Measurements from ENCODE around the gene EP400. TPM values are rescaled to one million over a fixed set of nuclear protein-coding genes. Genes with fewer than 3 reads are reported as not detected.
"Not testable (repeated sequence)": the region's sequence is repeated elsewhere in the genome, so short reads cannot be mapped to it uniquely, and the experiment has no call there.

EP400 gene
- total RNA-seq, 1 donor from 2014 or later = 85.8 TPM

DNA sequence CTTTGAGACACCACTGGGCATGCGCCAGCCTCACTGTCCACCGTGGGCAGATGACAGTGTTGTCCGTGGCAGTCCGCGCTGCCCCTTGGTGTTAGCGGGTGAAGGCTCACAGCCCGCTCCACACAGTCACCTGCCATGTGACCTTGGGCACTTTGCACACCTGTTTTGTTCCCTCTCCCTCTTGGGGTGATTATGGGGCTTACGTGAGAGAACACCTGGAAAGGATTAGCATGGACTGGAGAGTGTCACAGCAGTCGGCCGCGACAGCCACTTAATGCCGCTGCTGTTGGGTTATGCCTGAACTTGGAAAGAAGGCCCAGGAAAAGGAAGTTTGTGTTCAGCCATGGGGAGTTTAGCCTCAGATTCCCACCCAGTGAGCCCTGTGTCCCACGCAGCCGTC is 100.1 kb downstream of the EP400 start:
- Mint-ChIP-seq H3K9me3 (ENCODE audit: unreplicated experiment) (no peaks in the 10 kb centered on the region), H3K36me3 (ENCODE audit: unreplicated experiment) (peaks cover 16% of the 10 kb centered on the region), H3K27ac (ENCODE audit: unreplicated experiment) (no peak overlapping the region), H3K4me1 (ENCODE audit: low read depth, unreplicated experiment) (no peaks in the 10 kb centered on the region), H3K27me3 (ENCODE audit: unreplicated experiment) (peaks cover 4% of the 10 kb centered on the region), H3K4me3 (ENCODE audit: unreplicated experiment) (no peak overlapping the region)
- TF ChIP-seq, protein P1, sequence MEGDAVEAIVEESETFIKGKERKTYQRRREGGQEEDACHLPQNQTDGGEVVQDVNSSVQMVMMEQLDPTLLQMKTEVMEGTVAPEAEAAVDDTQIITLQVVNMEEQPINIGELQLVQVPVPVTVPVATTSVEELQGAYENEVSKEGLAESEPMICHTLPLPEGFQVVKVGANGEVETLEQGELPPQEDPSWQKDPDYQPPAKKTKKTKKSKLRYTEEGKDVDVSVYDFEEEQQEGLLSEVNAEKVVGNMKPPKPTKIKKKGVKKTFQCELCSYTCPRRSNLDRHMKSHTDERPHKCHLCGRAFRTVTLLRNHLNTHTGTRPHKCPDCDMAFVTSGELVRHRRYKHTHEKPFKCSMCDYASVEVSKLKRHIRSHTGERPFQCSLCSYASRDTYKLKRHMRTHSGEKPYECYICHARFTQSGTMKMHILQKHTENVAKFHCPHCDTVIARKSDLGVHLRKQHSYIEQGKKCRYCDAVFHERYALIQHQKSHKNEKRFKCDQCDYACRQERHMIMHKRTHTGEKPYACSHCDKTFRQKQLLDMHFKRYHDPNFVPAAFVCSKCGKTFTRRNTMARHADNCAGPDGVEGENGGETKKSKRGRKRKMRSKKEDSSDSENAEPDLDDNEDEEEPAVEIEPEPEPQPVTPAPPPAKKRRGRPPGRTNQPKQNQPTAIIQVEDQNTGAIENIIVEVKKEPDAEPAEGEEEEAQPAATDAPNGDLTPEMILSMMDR (IDR thresholded peaks at IDR 0.05; ENCODE audit: partially characterized antibody, unreplicated experiment) = no peak
- DNase-seq = no peak

DNA sequence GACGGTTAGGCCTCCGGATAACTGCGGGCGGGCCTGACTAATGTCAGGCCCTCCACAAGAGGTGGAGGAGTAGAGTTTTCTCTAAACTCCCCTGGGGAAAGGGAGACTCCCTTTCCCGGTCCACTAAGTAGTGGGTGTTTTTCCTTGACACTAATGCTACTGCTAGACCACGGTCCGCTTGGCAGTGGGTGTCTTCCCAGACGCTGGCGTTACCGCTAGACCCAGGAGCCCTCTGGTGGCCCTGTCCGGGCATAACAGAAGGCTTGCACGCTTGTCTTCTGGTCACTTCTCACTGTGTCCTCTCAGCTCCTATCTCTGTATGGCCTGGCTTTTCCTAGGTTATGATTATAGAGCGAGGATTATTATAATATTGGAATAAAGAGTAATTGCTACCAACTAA is 102.0 kb downstream of the EP400 start:
- TF ChIP-seq, protein P1 (IDR thresholded peaks at IDR 0.05; ENCODE audit: partially characterized antibody, unreplicated experiment) = peak; percentile 41
- H3K36me3 Mint-ChIP-seq (ENCODE audit: unreplicated experiment) = peaks cover 16% of the 10 kb centered on the region

DNA sequence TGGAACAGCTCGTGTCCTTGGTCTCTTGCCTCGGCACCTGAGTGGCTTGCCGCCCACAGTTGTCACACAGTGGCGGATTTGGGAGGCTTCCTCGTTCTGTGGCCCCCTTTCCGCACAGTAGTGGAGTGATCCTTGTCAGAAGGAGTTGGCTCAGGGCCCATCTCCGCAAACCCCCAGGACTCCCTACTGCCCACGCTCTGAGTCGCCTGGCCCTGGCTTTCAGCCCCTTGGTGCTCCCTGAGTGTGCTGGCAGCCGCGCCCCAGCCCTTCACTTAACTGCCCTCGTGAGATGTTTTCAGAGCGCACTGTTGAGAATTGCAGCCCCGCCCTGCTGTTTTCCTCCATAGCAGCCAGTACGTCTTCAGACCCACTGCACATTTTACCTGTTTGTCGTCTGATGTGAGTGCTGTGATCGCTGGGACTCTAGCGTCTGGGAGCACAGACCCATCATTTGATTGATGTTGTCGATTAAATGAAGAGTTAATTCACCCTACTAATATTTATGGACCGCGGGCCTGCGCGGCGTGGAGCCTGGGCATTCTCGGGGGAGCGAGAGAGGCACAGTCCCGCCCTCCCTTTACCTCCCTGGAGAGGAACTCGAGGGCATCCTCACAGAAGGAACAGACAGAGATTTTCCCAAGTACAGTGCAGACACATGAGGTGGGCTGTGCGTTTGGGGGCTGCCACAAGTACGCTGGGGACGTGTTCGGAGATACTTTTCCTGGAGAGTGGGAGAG is 102.6 kb downstream of the EP400 start:
- TF ChIP-seq, protein P1 (IDR thresholded peaks at IDR 0.05; ENCODE audit: partially characterized antibody, unreplicated experiment) = no peak
- no peak for DNase-seq
- H3K27me3 Mint-ChIP-seq (ENCODE audit: unreplicated experiment) = peaks cover 10% of the 10 kb centered on the region
- peaks cover 4% of the 10 kb centered on the region for H3K4me1 Mint-ChIP-seq (ENCODE audit: low read depth, unreplicated experiment)
- peaks cover 2% of the 10 kb centered on the region for H3K9me3 Mint-ChIP-seq (ENCODE audit: unreplicated experiment)
- peaks cover 16% of the 10 kb centered on the region for H3K36me3 Mint-ChIP-seq (ENCODE audit: unreplicated experiment)
- H3K27ac Mint-ChIP-seq (ENCODE audit: unreplicated experiment) = no peak overlapping the region
- H3K4me3 Mint-ChIP-seq (ENCODE audit: unreplicated experiment) = no peak overlapping the region

More for the DNA sequence above, 102.0 kb downstream of the EP400 start:
- H3K27me3 Mint-ChIP-seq (ENCODE audit: unreplicated experiment); H3K4me3 Mint-ChIP-seq (ENCODE audit: unreplicated experiment); H3K9me3 Mint-ChIP-seq (ENCODE audit: unreplicated experiment); H3K4me1 Mint-ChIP-seq (ENCODE audit: low read depth, unreplicated experiment); H3K27ac Mint-ChIP-seq (ENCODE audit: unreplicated experiment): not testable (repeated sequence)
- peak; percentile 72 for DNase-seq

DNA sequence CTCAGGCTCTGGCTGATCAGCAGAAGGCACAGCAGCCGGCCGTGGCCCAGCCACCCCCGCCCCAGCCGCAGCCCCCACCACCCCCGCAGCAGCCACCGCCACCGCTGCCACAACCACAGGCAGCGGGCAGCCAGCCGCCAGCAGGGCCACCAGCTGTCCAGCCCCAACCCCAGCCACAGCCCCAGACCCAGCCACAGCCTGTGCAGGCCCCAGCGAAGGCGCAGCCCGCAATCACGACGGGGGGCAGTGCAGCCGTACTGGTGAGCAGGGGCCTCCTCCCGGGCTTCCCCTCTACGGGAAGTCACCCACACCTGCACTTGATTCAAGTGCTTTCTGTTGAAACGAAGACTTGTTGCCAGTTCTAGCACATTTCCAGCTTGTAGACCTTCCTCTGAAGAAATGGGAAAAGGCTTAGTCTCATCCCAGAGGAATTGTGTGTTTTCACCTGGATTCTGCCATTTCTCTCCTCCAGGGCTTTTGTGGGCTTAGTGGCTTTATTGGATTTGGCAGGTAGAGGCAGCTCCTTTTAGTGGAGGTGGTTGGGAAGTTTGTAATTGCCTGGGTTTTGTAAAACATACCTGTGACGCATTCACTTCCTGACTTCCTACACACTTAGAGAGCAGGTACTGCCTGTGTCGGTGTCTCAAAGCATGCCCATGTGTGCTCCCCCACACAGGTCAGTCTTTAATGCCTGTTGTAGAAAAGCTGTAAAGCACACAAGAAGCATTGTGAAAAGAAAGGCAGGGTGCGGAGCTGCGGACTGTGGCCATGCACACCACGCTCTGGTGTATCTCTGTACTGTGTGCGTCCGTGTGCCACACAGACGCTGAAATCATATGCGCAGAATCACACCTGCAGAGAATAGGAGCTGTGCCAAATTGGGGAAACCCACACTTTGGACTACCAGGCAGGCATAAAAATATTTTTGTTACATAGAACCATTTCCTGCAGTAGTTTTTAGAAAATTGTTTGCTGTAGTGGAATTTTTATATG is 103.9 kb downstream of the EP400 start:
- peak overlapping the region; percentile 15 for H3K27ac Mint-ChIP-seq (ENCODE audit: unreplicated experiment)
- H3K36me3 Mint-ChIP-seq (ENCODE audit: unreplicated experiment) = peaks cover 16% of the 10 kb centered on the region
- peaks cover 8% of the 10 kb centered on the region for H3K4me1 Mint-ChIP-seq (ENCODE audit: low read depth, unreplicated experiment)

More for the DNA sequence above, 103.9 kb downstream of the EP400 start:
- Mint-ChIP-seq H3K27me3 (ENCODE audit: unreplicated experiment) (peaks cover 10% of the 10 kb centered on the region), H3K4me3 (ENCODE audit: unreplicated experiment) (no peak overlapping the region), H3K9me3 (ENCODE audit: unreplicated experiment) (peaks cover 2% of the 10 kb centered on the region)
- DNase-seq = no peak
- TF ChIP-seq, protein P1 (IDR thresholded peaks at IDR 0.05; ENCODE audit: partially characterized antibody, unreplicated experiment) = no peak
